ENCODE data around the gene SLC25A20.

The SLC25A20 gene

GRCh38 chr3:48898383-48899234 is at the start of gene SLC25A20:
SLC25A20 (minus strand) TSS chr3:48898882; CDS start chr3:48898794, 88 bp downstream.
- peaks cover 2% of the 10 kb centered on the region for H3K79me2 ChIP-seq
- H3K27me3 ChIP-seq (ENCODE audit: control insufficient read depth, insufficient read depth, low read length) = no peaks in the 10 kb centered on the region
- H3K4me1 ChIP-seq = peaks cover 12% of the 10 kb centered on the region
- H3K9ac ChIP-seq = peak within 1 kb of the TSS; percentile 25
- H3K27ac ChIP-seq = peak within 1 kb of the TSS; percentile 68
- H3K4me2 ChIP-seq (ENCODE audit: low read length) = peak within 1 kb of the TSS; percentile 71
- H3K36me3 ChIP-seq (ENCODE audit: control insufficient read depth, insufficient read depth, low read length) = no peaks in the 10 kb centered on the region
- TF ChIP-seq CTCF (IDR thresholded peaks at IDR 0.05) = no peak
- H2AFZ ChIP-seq = peak within 1 kb of the TSS; percentile 94
- peak within 1 kb of the TSS; percentile 79 for H3K4me3 ChIP-seq (ENCODE audit: low read depth, low read length)
- H3K9me3 ChIP-seq (ENCODE audit: control insufficient read depth, low read length) = no peaks in the 10 kb centered on the region

- Histone ChIP-seq H3K4me1 (peaks cover 13% of the 10 kb centered on the region), H3K79me2 (peaks cover 20% of the 10 kb centered on the region), H3K4me2 (ENCODE audit: low read length) (no peak overlapping the region), H2AFZ (no peak overlapping the region), H3K36me3 (ENCODE audit: control insufficient read depth, insufficient read depth, low read length) (no peaks in the 10 kb centered on the region), H3K27ac (peak overlapping the region; percentile 17), H3K4me3 (ENCODE audit: low read depth, low read length) (no peak overlapping the region), H3K9ac (no peak overlapping the region), H3K27me3 (ENCODE audit: control insufficient read depth, insufficient read depth, low read length) (no peaks in the 10 kb centered on the region), H3K9me3 (ENCODE audit: control insufficient read depth, low read length) (no peaks in the 10 kb centered on the region)
- TF ChIP-seq CTCF (IDR thresholded peaks at IDR 0.05) = no peak
Measured at GRCh38 chr3:48945891-48946549, 47.3 kb upstream of the SLC25A20 start.

- Histone ChIP-seq H3K27me3 (ENCODE audit: control insufficient read depth, insufficient read depth, low read length) (no peaks in the 10 kb centered on the region), H3K4me1 (peaks cover 13% of the 10 kb centered on the region), H3K4me2 (ENCODE audit: low read length) (no peak overlapping the region), H3K36me3 (ENCODE audit: control insufficient read depth, insufficient read depth, low read length) (no peaks in the 10 kb centered on the region), H3K79me2 (peaks cover 19% of the 10 kb centered on the region), H3K4me3 (ENCODE audit: low read depth, low read length) (no peak overlapping the region), H3K9ac (no peak overlapping the region), H3K27ac (peak overlapping the region; percentile 17), H3K9me3 (ENCODE audit: control insufficient read depth, low read length) (no peaks in the 10 kb centered on the region), H2AFZ (no peak overlapping the region)
- no peak for TF ChIP-seq CTCF (IDR thresholded peaks at IDR 0.05)
Measured at GRCh38 chr3:48945432-48945831, 46.8 kb upstream of the SLC25A20 start.

- Histone ChIP-seq H2AFZ (no peak overlapping the region), H3K4me2 (ENCODE audit: low read length) (no peak overlapping the region), H3K4me1 (no peaks in the 10 kb centered on the region), H3K9ac (no peak overlapping the region), H3K27ac (no peak overlapping the region), H3K36me3 (ENCODE audit: control insufficient read depth, insufficient read depth, low read length) (no peaks in the 10 kb centered on the region), H3K27me3 (ENCODE audit: control insufficient read depth, insufficient read depth, low read length) (no peaks in the 10 kb centered on the region), H3K79me2 (peaks cover 49% of the 10 kb centered on the region), H3K9me3 (ENCODE audit: control insufficient read depth, low read length) (no peaks in the 10 kb centered on the region), H3K4me3 (ENCODE audit: low read depth, low read length) (no peak overlapping the region)
- no peak for TF ChIP-seq CTCF (IDR thresholded peaks at IDR 0.05)
Measured at GRCh38 chr3:48938689-48939088, 40.0 kb upstream of the SLC25A20 start.
